ENCODE measurements around the gene SBK2. TPM values are rescaled to one million over a fixed set of nuclear protein-coding genes. Genes with fewer than 3 reads are reported as not detected.
"Not testable (repeated sequence)": the region's sequence is repeated elsewhere in the genome, so short reads cannot be mapped to it uniquely, and the experiment has no call there.

Gene SBK2
- total RNA-seq, 1 donor from 2014 or later = 0.75 TPM

DNA sequence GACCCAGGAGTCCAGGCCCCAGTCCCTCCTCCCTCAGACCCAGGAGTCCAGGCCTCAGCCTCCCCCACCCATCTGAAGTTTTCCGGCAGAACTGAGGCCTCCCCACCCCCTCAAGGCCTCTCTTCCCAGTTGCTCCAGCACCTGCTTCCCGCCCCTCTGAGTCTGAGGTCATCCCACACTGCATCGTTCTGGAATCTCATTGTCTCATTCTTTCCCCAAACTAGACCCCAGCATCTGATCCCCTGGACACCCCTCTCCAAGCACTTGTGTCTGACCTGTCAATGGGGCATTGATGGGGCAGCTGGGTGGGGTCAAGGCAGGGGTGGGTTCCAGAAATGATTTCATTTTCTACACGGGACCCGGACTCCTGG is 793 bp upstream of the SBK2 start:
- Mint-ChIP-seq H3K27ac (no peak overlapping the region), H3K9me3 (peaks cover 5% of the 10 kb centered on the region), H3K27me3 (peaks cover 6% of the 10 kb centered on the region), H3K4me3 (no peak overlapping the region), H3K4me1 (ENCODE audit: unreplicated experiment) (peaks cover 4% of the 10 kb centered on the region), H3K36me3 (no peaks in the 10 kb centered on the region)
- no peak for DNase-seq (ENCODE audit: extremely low spot score, unreplicated experiment)
- TF ChIP-seq, protein P1, sequence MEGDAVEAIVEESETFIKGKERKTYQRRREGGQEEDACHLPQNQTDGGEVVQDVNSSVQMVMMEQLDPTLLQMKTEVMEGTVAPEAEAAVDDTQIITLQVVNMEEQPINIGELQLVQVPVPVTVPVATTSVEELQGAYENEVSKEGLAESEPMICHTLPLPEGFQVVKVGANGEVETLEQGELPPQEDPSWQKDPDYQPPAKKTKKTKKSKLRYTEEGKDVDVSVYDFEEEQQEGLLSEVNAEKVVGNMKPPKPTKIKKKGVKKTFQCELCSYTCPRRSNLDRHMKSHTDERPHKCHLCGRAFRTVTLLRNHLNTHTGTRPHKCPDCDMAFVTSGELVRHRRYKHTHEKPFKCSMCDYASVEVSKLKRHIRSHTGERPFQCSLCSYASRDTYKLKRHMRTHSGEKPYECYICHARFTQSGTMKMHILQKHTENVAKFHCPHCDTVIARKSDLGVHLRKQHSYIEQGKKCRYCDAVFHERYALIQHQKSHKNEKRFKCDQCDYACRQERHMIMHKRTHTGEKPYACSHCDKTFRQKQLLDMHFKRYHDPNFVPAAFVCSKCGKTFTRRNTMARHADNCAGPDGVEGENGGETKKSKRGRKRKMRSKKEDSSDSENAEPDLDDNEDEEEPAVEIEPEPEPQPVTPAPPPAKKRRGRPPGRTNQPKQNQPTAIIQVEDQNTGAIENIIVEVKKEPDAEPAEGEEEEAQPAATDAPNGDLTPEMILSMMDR (conservative IDR thresholded peaks at IDR 0.05) = no peak

GRCh38 chr19:55536366-55536765 is 567 bp downstream of the SBK2 start:
- no peak overlapping the region for H3K27ac Mint-ChIP-seq
- TF ChIP-seq, protein P1 (conservative IDR thresholded peaks at IDR 0.05) = no peak
- no peaks in the 10 kb centered on the region for H3K9me3 Mint-ChIP-seq
- peaks cover 4% of the 10 kb centered on the region for H3K4me1 Mint-ChIP-seq (ENCODE audit: unreplicated experiment)
- DNase-seq (ENCODE audit: extremely low spot score, unreplicated experiment) = no peak
- H3K36me3 Mint-ChIP-seq = no peaks in the 10 kb centered on the region
- no peak overlapping the region for H3K4me3 Mint-ChIP-seq
- no peaks in the 10 kb centered on the region for H3K27me3 Mint-ChIP-seq

GRCh38 chr19:55535965-55536350 is 975 bp downstream of the SBK2 start:
- Mint-ChIP-seq H3K27ac (no peak overlapping the region), H3K4me3 (no peak overlapping the region), H3K4me1 (ENCODE audit: unreplicated experiment) (peaks cover 4% of the 10 kb centered on the region), H3K27me3 (no peaks in the 10 kb centered on the region), H3K36me3 (no peaks in the 10 kb centered on the region), H3K9me3 (no peaks in the 10 kb centered on the region)
- DNase-seq (ENCODE audit: extremely low spot score, unreplicated experiment) = no peak
- TF ChIP-seq, protein P1 (conservative IDR thresholded peaks at IDR 0.05) = no peak

DNA sequence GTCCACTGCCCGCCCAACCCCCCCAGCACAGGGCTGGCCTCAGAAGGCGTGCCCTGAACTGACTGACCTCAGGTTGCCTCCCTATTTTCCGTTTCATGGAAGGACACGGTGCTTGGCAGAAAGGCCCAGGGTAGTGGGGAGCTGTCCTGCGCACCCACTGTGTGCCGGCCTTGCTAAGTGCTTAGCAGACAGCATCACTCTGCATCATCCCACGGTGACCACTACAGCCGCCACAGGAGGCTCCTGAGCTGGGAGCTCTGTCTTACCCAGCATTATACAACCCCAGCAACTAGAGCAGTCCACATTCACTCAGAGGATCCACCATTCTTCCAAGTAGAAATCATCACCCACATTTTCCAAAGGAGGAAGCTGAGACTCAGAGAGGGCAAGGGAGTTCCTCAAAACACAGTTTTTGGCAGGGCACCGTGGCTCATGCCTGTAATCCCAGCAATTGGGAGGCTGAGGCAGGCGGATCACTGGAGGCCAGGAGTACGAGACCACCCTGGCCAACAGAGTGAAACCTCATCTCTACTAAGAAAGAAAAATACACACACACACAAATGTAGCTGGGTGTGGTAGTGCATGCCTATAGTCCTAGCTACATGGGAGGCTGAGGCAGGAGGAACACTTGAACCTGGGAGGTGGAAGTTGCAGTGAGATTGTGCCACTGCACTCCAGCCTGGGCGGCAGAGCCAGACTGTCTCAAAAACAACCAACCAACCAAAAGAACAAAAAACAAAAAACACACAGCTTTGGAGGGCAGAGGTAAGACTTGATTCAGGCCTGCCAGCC is 1.6 kb downstream of the SBK2 start:
- H3K27ac Mint-ChIP-seq = peak overlapping the region; percentile 34
- DNase-seq (ENCODE audit: extremely low spot score, unreplicated experiment) = no peak
- H3K4me1 Mint-ChIP-seq (ENCODE audit: unreplicated experiment) = peaks cover 4% of the 10 kb centered on the region
- H3K27me3 Mint-ChIP-seq = no peaks in the 10 kb centered on the region
- no peaks in the 10 kb centered on the region for H3K9me3 Mint-ChIP-seq
- no peak overlapping the region for H3K4me3 Mint-ChIP-seq
- TF ChIP-seq, protein P1 (conservative IDR thresholded peaks at IDR 0.05) = no peak
- no peaks in the 10 kb centered on the region for H3K36me3 Mint-ChIP-seq

DNA sequence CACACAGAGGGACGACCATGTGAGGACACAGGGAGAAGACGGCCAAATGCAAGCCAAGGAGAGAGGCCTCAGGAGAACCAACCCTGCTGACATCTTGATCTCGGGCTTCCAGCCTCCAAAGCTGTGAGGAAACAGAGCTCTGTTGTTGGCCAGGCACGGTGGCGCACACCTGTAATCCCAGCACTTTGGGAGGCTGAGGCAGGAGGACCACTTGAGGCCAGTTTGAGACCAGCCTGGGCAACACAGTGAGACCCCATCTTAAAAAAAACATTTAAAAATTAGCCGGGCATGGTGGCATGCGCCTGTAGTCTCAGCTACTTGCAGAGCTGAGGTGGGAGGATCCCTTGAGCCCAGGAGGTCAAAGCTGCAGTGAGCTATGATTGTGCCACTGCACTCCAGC is 2.7 kb downstream of the SBK2 start:
- H3K4me1 Mint-ChIP-seq (ENCODE audit: unreplicated experiment); H3K4me3 Mint-ChIP-seq; DNase-seq (ENCODE audit: extremely low spot score, unreplicated experiment); H3K9me3 Mint-ChIP-seq; H3K36me3 Mint-ChIP-seq; H3K27me3 Mint-ChIP-seq; H3K27ac Mint-ChIP-seq: not testable (repeated sequence)

DNA sequence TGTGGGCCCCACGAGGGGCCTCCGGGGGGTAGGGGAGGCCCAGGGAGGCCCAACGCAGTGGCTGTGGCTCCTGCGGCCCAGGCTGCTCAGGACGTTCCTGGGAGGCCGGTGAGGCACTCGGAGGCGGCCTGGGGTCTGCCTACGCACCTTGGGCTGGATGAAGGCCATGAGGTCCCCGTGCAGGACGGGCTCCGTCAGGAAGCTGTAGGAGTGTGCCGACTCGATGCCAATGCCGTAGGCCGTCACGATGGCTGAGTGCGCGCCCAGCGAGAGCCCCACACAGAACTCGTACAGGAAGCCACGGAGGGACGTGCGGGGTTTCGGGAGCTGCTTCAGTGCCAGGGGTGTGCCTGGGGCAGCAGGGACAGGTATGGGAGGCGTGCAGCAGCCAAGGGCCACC is 5.9 kb downstream of the SBK2 start:
- H3K4me3 Mint-ChIP-seq = no peak overlapping the region
- no peaks in the 10 kb centered on the region for H3K27me3 Mint-ChIP-seq
- no peaks in the 10 kb centered on the region for H3K36me3 Mint-ChIP-seq
- no peak for DNase-seq (ENCODE audit: extremely low spot score, unreplicated experiment)
- H3K4me1 Mint-ChIP-seq (ENCODE audit: unreplicated experiment) = peaks cover 4% of the 10 kb centered on the region
- no peaks in the 10 kb centered on the region for H3K9me3 Mint-ChIP-seq
- H3K27ac Mint-ChIP-seq = no peak overlapping the region
- TF ChIP-seq, protein P1 (conservative IDR thresholded peaks at IDR 0.05) = no peak
